Hepatocyte (in vitro differentiated cells): ENCODE data around the gene NFKBIA.

Source experiments
- EZH2 ChIP-seq: fragments of 200-600 bp; sonication (generic); IDR thresholded peaks from 2 replicates; pipeline ENCODE4 v1.6.1; 2016; ENCODE audit warnings: antibody characterized with exemption, mild to moderate bottlenecking, borderline replicate concordance
- EZH2phosphoT487 ChIP-seq: fragments of 200-600 bp; sonication (generic); IDR thresholded peaks from one replicate; pipeline ENCODE4 v1.6.1; 2018; ENCODE audit warnings: antibody characterized with exemption, mild to moderate bottlenecking, low read depth, moderate library complexity; ENCODE audit not compliant: unreplicated experiment, severe bottlenecking
- TF ChIP-seq, protein P1 (sequence below): fragments of 200-600 bp; sonication (generic); IDR thresholded peaks from 2 replicates; pipeline ENCODE4 v1.5.1; 2016; ENCODE audit warnings: antibody characterized with exemption, mild to moderate bottlenecking; ENCODE audit not compliant: poor library complexity

DNA sequence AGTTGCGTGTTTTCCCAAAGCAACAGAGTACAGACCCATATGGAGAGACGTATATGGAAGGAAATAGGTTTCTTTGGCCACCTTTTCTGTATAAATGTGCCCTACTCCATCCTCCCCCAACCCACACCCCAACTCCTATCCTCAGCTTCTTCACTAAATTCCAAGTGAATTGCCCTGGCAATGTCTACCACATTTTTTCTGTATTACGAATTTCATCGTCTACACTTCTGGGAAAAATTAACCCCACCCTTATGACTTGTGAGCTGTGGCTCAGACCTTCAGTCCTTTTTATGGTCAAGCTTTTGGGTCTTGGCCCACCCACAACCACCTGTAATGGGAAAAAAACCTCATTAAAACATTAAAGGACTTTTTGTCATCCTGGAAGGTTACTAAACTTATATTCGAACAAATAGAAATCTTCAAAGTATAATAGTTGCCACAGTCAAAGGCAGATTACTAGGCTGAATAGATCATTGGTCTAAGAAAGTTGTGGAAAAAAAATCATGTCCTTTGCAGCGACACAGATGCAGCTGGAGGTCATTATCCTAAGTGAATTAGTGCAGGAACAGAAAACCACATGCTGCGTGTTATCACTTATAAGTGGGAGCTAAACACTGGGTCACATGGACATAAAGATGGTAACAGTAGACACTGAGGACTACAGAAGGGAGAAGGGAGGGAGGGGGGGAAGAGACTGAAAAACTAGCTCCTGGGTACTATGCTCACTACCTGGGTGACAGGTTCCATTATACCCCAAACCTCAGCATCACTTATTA is 15.7 kb upstream of the NFKBIA start:
- TF ChIP-seq, protein P1, sequence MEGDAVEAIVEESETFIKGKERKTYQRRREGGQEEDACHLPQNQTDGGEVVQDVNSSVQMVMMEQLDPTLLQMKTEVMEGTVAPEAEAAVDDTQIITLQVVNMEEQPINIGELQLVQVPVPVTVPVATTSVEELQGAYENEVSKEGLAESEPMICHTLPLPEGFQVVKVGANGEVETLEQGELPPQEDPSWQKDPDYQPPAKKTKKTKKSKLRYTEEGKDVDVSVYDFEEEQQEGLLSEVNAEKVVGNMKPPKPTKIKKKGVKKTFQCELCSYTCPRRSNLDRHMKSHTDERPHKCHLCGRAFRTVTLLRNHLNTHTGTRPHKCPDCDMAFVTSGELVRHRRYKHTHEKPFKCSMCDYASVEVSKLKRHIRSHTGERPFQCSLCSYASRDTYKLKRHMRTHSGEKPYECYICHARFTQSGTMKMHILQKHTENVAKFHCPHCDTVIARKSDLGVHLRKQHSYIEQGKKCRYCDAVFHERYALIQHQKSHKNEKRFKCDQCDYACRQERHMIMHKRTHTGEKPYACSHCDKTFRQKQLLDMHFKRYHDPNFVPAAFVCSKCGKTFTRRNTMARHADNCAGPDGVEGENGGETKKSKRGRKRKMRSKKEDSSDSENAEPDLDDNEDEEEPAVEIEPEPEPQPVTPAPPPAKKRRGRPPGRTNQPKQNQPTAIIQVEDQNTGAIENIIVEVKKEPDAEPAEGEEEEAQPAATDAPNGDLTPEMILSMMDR: no peak
- TF ChIP-seq EZH2: no peak
- TF ChIP-seq EZH2phosphoT487: no peak
